Hepatocyte (in vitro differentiated cells): ENCODE results near the gene ECSCR. TPM values are rescaled to one million over a fixed set of nuclear protein-coding genes. Genes with fewer than 3 reads are reported as not detected.

Experiments used
- DNase-seq: peaks from one replicate; pipeline ENCODE4 v3.0.0-alpha.2; 2016; ENCODE audit warnings: low spot score
- H2AFZ ChIP-seq: fragments of 200-600 bp; sonication (generic); 2 replicates; pipeline ENCODE4 v1.6.0; 2016; ENCODE audit warnings: antibody characterized with exemption, mild to moderate bottlenecking
- H3K27ac ChIP-seq: fragments of 200-600 bp; sonication (generic); 2 replicates; pipeline ENCODE4 v1.5.1; 2016; ENCODE audit warnings: mild to moderate bottlenecking
- H3K27me3 ChIP-seq: fragments of 200-600 bp; sonication (generic); 2 replicates; pipeline ENCODE4 v1.6.1; 2016
- H3K36me3 ChIP-seq: fragments of 200-600 bp; sonication (generic); replicated peaks from 2 replicates; pipeline ENCODE4 v1.5.1; 2016; ENCODE audit warnings: low read depth; ENCODE audit not compliant: insufficient read depth
- H3K4me1 ChIP-seq: fragments of 200-600 bp; sonication (generic); 2 replicates; pipeline ENCODE4 v1.5.1; 2016; ENCODE audit warnings: mild to moderate bottlenecking, moderate library complexity; ENCODE audit not compliant: insufficient read depth
- H3K4me2 ChIP-seq: fragments of 200-600 bp; sonication (generic); 2 replicates; pipeline ENCODE4 v1.6.0; 2016
- H3K4me3 ChIP-seq: fragments of 200-600 bp; sonication (generic); 2 replicates; pipeline ENCODE4 v1.5.1; 2016; ENCODE audit warnings: mild to moderate bottlenecking
- H3K79me2 ChIP-seq: fragments of 200-600 bp; sonication (generic); 2 replicates; pipeline ENCODE4 v1.6.0; 2017; ENCODE audit warnings: mild to moderate bottlenecking
- H3K9me2 ChIP-seq: fragments of 200-600 bp; sonication (generic); replicated peaks from 2 replicates; pipeline ENCODE4 v1.6.0; 2017; ENCODE audit warnings: mild to moderate bottlenecking; ENCODE audit not compliant: insufficient read depth
- H3K9me3 ChIP-seq: fragments of 200-600 bp; sonication (generic); 2 replicates; pipeline ENCODE4 v1.5.1; 2016; ENCODE audit warnings: low read depth, mild to moderate bottlenecking
- H4K20me1 ChIP-seq: fragments of 200-600 bp; sonication (generic); 2 replicates; pipeline ENCODE4 v1.6.0; 2016; ENCODE audit warnings: mild to moderate bottlenecking; ENCODE audit not compliant: insufficient read depth, poor library complexity, severe bottlenecking
- EZH2 ChIP-seq: fragments of 200-600 bp; sonication (generic); IDR thresholded peaks from 2 replicates; pipeline ENCODE4 v1.6.1; 2016; ENCODE audit warnings: antibody characterized with exemption, mild to moderate bottlenecking, borderline replicate concordance
- EZH2phosphoT487 ChIP-seq: fragments of 200-600 bp; sonication (generic); IDR thresholded peaks from one replicate; pipeline ENCODE4 v1.6.1; 2018; ENCODE audit warnings: antibody characterized with exemption, mild to moderate bottlenecking, low read depth, moderate library complexity; ENCODE audit not compliant: unreplicated experiment, severe bottlenecking
- WGBS: methylation state at CpG from one replicate; pipeline ENCODE4 v1.1.6; 2016; ENCODE audit warnings: low lambda C conversion rate; ENCODE audit errors: missing lambda C conversion rate; 5-methylcytosine and 5-hydroxymethylcytosine counted together
- polyA plus RNA-seq: library from polyadenylated mRNA; unstranded; fragments of >200 nt; fragmentation: Nextera tagmentation; extraction: Ambion mirVana; gene quantifications from 2 replicates; pipeline ENCODE4 v1.2.1, GENCODE V29; 2016
- total RNA-seq: library from RNA; depleted of rRNA; stranded (reverse); fragments of >200 nt; gene quantifications from 2 replicates; pipeline ENCODE4 v1.2.3, GENCODE V29; 2014
- TF ChIP-seq, protein P1 (sequence below): fragments of 200-600 bp; sonication (generic); IDR thresholded peaks from 2 replicates; pipeline ENCODE4 v1.5.1; 2016; ENCODE audit warnings: antibody characterized with exemption, mild to moderate bottlenecking; ENCODE audit not compliant: poor library complexity

Gene ECSCR
- total and polyA plus RNA-seq, 2 experiments from 2014 or later, result 0.27 to 0.42 TPM

DNA sequence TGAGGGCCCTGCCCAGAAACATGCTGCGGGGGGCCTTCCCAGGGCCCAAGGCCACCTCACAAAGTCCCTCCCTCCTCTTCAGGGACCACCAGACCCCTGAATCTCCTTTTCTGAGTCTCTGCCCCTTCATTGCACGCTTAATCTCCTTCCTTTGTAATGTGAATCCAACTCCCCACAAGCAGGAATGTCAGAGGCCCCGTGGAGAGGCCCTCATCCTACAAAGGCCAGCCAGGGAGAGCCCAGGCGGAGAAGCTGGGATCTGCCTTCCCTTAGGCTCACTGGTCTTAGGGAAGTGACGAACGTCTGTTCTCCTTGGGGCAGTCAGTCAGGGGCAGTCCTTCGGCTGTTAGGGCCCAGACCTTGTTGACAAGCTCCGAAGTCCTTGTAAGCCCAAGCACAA, 10.6 kb upstream of the ECSCR start:
- H3K27me3 ChIP-seq, result no peaks in the 10 kb centered on the region
- no peaks in the 10 kb centered on the region for H3K79me2 ChIP-seq
- no peak for DNase-seq
- no peak overlapping the region for H3K4me2 ChIP-seq
- WGBS, result 44% methylated on average over 8 of the region's 8 CpGs
- peak overlapping the region; percentile 13 for H3K27ac ChIP-seq
- no peaks in the 10 kb centered on the region for H3K36me3 ChIP-seq
- no peaks in the 10 kb centered on the region for H4K20me1 ChIP-seq
- H3K4me1 ChIP-seq, result peaks cover 16% of the 10 kb centered on the region
- TF ChIP-seq, protein P1, sequence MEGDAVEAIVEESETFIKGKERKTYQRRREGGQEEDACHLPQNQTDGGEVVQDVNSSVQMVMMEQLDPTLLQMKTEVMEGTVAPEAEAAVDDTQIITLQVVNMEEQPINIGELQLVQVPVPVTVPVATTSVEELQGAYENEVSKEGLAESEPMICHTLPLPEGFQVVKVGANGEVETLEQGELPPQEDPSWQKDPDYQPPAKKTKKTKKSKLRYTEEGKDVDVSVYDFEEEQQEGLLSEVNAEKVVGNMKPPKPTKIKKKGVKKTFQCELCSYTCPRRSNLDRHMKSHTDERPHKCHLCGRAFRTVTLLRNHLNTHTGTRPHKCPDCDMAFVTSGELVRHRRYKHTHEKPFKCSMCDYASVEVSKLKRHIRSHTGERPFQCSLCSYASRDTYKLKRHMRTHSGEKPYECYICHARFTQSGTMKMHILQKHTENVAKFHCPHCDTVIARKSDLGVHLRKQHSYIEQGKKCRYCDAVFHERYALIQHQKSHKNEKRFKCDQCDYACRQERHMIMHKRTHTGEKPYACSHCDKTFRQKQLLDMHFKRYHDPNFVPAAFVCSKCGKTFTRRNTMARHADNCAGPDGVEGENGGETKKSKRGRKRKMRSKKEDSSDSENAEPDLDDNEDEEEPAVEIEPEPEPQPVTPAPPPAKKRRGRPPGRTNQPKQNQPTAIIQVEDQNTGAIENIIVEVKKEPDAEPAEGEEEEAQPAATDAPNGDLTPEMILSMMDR, result no peak
- TF ChIP-seq EZH2phosphoT487 (no peak), EZH2 (no peak)
- H3K9me2 ChIP-seq, result no peaks in the 10 kb centered on the region
- no peaks in the 10 kb centered on the region for H3K9me3 ChIP-seq
- H3K4me3 ChIP-seq, result no peak overlapping the region
- peak overlapping the region; percentile 20 for H2AFZ ChIP-seq

DNA sequence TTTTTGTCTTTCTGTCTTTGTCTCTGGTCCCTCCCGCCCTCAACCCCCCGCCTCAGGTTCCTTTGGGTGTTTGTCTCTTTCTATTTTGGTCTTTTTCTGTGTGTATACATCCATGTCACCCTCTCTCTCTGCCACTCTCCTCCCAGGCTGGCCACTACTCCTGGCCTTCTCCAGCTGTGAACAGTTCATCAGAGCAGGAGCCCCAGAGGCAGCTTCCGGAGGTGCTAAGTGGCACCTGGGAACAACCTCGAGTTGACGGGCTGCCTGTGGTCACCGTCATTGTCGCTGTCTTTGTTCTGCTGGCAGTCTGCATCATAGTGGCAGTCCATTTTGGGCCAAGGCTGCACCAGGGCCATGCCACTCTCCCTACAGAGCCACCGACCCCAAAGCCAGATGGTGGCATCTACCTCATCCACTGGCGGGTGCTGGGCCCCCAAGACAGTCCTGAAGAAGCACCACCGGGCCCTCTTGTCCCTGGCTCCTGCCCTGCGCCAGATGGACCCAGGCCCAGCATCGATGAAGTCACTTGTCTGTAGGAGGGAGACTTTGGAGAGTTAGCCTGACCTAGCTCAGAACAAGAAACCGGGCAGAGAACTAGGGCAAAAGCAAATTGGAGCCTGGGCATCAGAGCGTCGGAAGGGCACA, 10.0 kb upstream of the ECSCR start:
- Histone ChIP-seq H3K4me2 (no peak overlapping the region), H4K20me1 (no peaks in the 10 kb centered on the region), H3K4me1 (peaks cover 16% of the 10 kb centered on the region), H3K27ac (peak overlapping the region; percentile 13), H3K79me2 (no peaks in the 10 kb centered on the region), H3K36me3 (no peaks in the 10 kb centered on the region), H3K9me3 (no peaks in the 10 kb centered on the region), H3K4me3 (no peak overlapping the region), H3K9me2 (no peaks in the 10 kb centered on the region), H3K27me3 (no peaks in the 10 kb centered on the region), H2AFZ (peak overlapping the region; percentile 20)
- TF ChIP-seq EZH2, result no peak
- TF ChIP-seq EZH2phosphoT487, result no peak
- TF ChIP-seq, protein P1, result no peak
- WGBS, result 88% methylated on average over 15 of the region's 15 CpGs
- no peak for DNase-seq

DNA sequence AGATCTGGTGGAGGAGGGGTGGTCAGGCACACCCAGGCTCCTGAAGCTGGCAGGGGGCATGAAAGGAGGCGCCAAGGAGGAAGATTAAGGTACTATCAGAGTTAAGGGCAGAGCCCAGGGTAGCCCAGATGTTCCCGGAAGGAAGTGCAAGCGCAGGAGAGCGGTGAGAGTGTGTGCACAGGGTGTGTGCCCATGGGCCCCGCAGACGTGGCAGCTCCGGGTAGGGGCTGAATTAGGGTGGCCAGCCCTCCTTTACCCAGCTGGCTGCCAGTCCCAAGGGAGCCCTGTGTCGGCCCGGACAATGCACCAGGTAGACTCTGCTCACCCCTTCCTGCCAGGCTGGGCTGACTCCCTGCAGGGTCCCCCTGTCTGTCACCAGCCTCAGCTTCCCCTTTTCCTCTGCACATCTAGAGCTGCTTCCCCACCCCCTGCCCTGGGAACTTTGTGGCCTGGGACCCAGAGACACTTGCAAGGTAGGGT, 8.3 kb upstream of the ECSCR start, which contains the start of gene SMIM33:
TSS of gene SMIM33 (plus strand) at position 184 of the 480 bp plus-strand sequence. CDS start at position 302, 118 bp downstream.
- Histone ChIP-seq H4K20me1 (no peaks in the 10 kb centered on the region), H3K9me2 (no peaks in the 10 kb centered on the region), H3K4me1 (peaks cover 16% of the 10 kb centered on the region), H3K27me3 (no peaks in the 10 kb centered on the region), H3K9me3 (no peaks in the 10 kb centered on the region), H3K36me3 (no peaks in the 10 kb centered on the region), H2AFZ (no peak within 1 kb of the TSS), H3K4me2 (no peak within 1 kb of the TSS), H3K27ac (no peak within 1 kb of the TSS), H3K79me2 (no peaks in the 10 kb centered on the region), H3K4me3 (no peak within 1 kb of the TSS)
- DNase-seq, result no peak
- TF ChIP-seq EZH2phosphoT487, result no peak
- TF ChIP-seq, protein P1, result no peak
- no peak for TF ChIP-seq EZH2
- 85% methylated on average over 9 of the region's 9 CpGs for WGBS
